HEK293 (cell line): ENCODE results near the gene CHID1.

ENCODE experiments used
- CTCF ChIP-seq: fragments of 450-650 bp; formaldehyde crosslinking; IDR thresholded peaks from 2 replicates; pipeline ENCODE4 v1.5.1; 2016; ENCODE audit warnings: missing biosample characterization, missing genetic modification characterization
- GFI1B ChIP-seq: fragments of 450-650 bp; formaldehyde crosslinking; IDR thresholded peaks from 2 replicates; pipeline ENCODE4 v1.5.1; 2016; ENCODE audit warnings: missing biosample characterization, missing genetic modification characterization
- ZNF76 ChIP-seq: fragments of 450-650 bp; formaldehyde crosslinking; IDR thresholded peaks from 2 replicates; pipeline ENCODE4; 2016; ENCODE audit warnings: low read depth, missing biosample characterization, missing genetic modification characterization, borderline replicate concordance

GRCh38 chr11:828506-829175 is 82.0 kb downstream of the CHID1 start:
- TF ChIP-seq CTCF (no peak), GFI1B (tag by site-specific recombination) (no peak), ZNF76 (no peak)
